SK-N-SH treated with all-trans-retinoic acid at 6 μM for 48 hours (cell line): ENCODE results near the gene MYO3B.
"Not testable (repeated sequence)": the region's sequence is repeated elsewhere in the genome, so short reads cannot be mapped to it uniquely, and the experiment has no call there.

Experiments
- ATAC-seq: fragments of 200-7000 bp; cut with Tn5 transposase; 3 replicates; pipeline ENCODE4 v1.9.1; 2020; ENCODE audit warnings: mild to moderate bottlenecking, moderate library complexity
- ARNTL ChIP-seq: fragments of 450-650 bp; formaldehyde crosslinking; IDR thresholded peaks from 2 replicates; pipeline ENCODE4 v1.5.0; 2020; ENCODE audit warnings: low read depth, mild to moderate bottlenecking, moderate library complexity, borderline replicate concordance
- BACH2 ChIP-seq: fragments of 250-450 bp; sonication (Bioruptor Pico); IDR thresholded peaks from 2 replicates; pipeline ENCODE4 v1.9.0; 2021; ENCODE audit warnings: mild to moderate bottlenecking, borderline replicate concordance
- CREB5 ChIP-seq: fragments of 250-450 bp; sonication (Bioruptor Pico); IDR thresholded peaks from 2 replicates; pipeline ENCODE4 v1.5.1; 2020; ENCODE audit warnings: low read depth, mild to moderate bottlenecking, moderate library complexity
- CSDC2 ChIP-seq: fragments of 250-450 bp; sonication (Bioruptor Pico); IDR thresholded peaks from 2 replicates; pipeline ENCODE4 v1.5.0; 2020; ENCODE audit warnings: mild to moderate bottlenecking, moderate library complexity
- CSRNP3 ChIP-seq: fragments of 250-450 bp; sonication (Bioruptor Pico); IDR thresholded peaks from 2 replicates; pipeline ENCODE4 v1.5.1; 2021; ENCODE audit warnings: mild to moderate bottlenecking, moderate library complexity
- ESRRG ChIP-seq: fragments of 250-450 bp; sonication (Bioruptor Pico); IDR thresholded peaks from 2 replicates; pipeline ENCODE4 v1.6.1; 2021; ENCODE audit warnings: mild to moderate bottlenecking
- GLIS3 ChIP-seq: fragments of 250-450 bp; sonication (Bioruptor Pico); IDR thresholded peaks from 2 replicates; pipeline ENCODE4 v1.5.0; 2020; ENCODE audit warnings: mild to moderate bottlenecking, moderate library complexity
- OSR1 ChIP-seq: fragments of 250-450 bp; sonication (Bioruptor Pico); IDR thresholded peaks from 2 replicates; pipeline ENCODE4 v1.8.0; 2022; ENCODE audit warnings: moderate library complexity, mild to moderate bottlenecking, inconsistent platforms
- PATZ1 ChIP-seq: fragments of 250-450 bp; sonication (Bioruptor Pico); IDR thresholded peaks from 2 replicates; pipeline ENCODE4 v1.8.0; 2020; ENCODE audit warnings: mild to moderate bottlenecking, moderate library complexity, borderline replicate concordance
- PPARA ChIP-seq: fragments of 250-450 bp; sonication (Bioruptor Pico); IDR thresholded peaks from 2 replicates; pipeline ENCODE4 v1.5.0; 2020; ENCODE audit warnings: mild to moderate bottlenecking, borderline replicate concordance
- RARB ChIP-seq: fragments of 250-450 bp; sonication (Bioruptor Pico); IDR thresholded peaks from 2 replicates; pipeline ENCODE4 v1.8.0; 2021; ENCODE audit warnings: mild to moderate bottlenecking, moderate library complexity
- SNAI2 ChIP-seq: fragments of 250-450 bp; sonication (Bioruptor Pico); IDR thresholded peaks from 2 replicates; pipeline ENCODE4 v1.5.0; 2020; ENCODE audit warnings: mild to moderate bottlenecking, moderate library complexity
- TCF4 ChIP-seq: fragments of 250-450 bp; sonication (Bioruptor Pico); IDR thresholded peaks from 2 replicates; pipeline ENCODE4 v1.8.0; 2021; ENCODE audit warnings: mild to moderate bottlenecking, moderate library complexity, borderline replicate concordance
- TOX ChIP-seq: fragments of 250-450 bp; sonication (Bioruptor Pico); IDR thresholded peaks from 2 replicates; pipeline ENCODE4 v1.8.0; 2021; ENCODE audit warnings: mild to moderate bottlenecking, moderate library complexity, borderline replicate concordance
- ZC3H10 ChIP-seq: fragments of 250-450 bp; sonication (Bioruptor Pico); IDR thresholded peaks from 2 replicates; pipeline ENCODE4 v1.5.1; 2021; ENCODE audit warnings: mild to moderate bottlenecking, moderate library complexity
- ZFP3 ChIP-seq: fragments of 250-450 bp; sonication (Bioruptor Pico); IDR thresholded peaks from 2 replicates; pipeline ENCODE4 v1.5.0; 2020; ENCODE audit warnings: mild to moderate bottlenecking, moderate library complexity
- ZFP30 ChIP-seq: fragments of 450-650 bp; formaldehyde crosslinking; IDR thresholded peaks from 2 replicates; pipeline ENCODE4 v1.5.0; 2022; ENCODE audit warnings: mild to moderate bottlenecking, moderate library complexity
- ZNF565 ChIP-seq: fragments of 450-650 bp; formaldehyde crosslinking; conservative IDR thresholded peaks from 2 replicates; pipeline ENCODE4 v1.5.0; 2020; ENCODE audit warnings: low read depth, mild to moderate bottlenecking, moderate library complexity
- ZNF70 ChIP-seq: fragments of 450-650 bp; formaldehyde crosslinking; IDR thresholded peaks from 2 replicates; pipeline ENCODE4 v1.5.0; 2020; ENCODE audit warnings: mild to moderate bottlenecking, moderate library complexity
- ZNF8 ChIP-seq: fragments of 450-650 bp; formaldehyde crosslinking; IDR thresholded peaks from 2 replicates; pipeline ENCODE4 v1.5.0; 2020; ENCODE audit warnings: mild to moderate bottlenecking, moderate library complexity
- TF ChIP-seq, protein P1 (sequence below): fragments of 250-450 bp; sonication (Bioruptor Pico); IDR thresholded peaks from 2 replicates; pipeline ENCODE4 v1.8.0; 2021; ENCODE audit warnings: low read depth, mild to moderate bottlenecking, moderate library complexity, borderline replicate concordance
- TF ChIP-seq, protein P2 (sequence below): fragments of 250-450 bp; sonication (Bioruptor Pico); IDR thresholded peaks from 2 replicates; pipeline ENCODE4 v1.5.0; 2020; ENCODE audit warnings: mild to moderate bottlenecking, moderate library complexity

The MYO3B gene

GRCh38 chr2:170276925-170277629 lies 99.1 kb downstream of the MYO3B start:
- ATAC-seq = no peak
- TF ChIP-seq PPARA (CRISPR knock-in tag) = no peak
- no peak for TF ChIP-seq ZNF8 (CRISPR knock-in tag)
- no peak for TF ChIP-seq ZNF70 (CRISPR knock-in tag)
- no peak for TF ChIP-seq ZC3H10 (CRISPR knock-in tag)
- TF ChIP-seq PATZ1 = no peak
- no peak for TF ChIP-seq ZFP30 (CRISPR knock-in tag)
- no peak for TF ChIP-seq TOX (CRISPR knock-in tag)
- TF ChIP-seq RARB (CRISPR knock-in tag) = no peak
- TF ChIP-seq TCF4 (CRISPR knock-in tag) = no peak
- no peak for TF ChIP-seq GLIS3 (CRISPR knock-in tag)
- no peak for TF ChIP-seq ZNF565 (CRISPR knock-in tag)
- no peak for TF ChIP-seq CSDC2
- TF ChIP-seq ARNTL = no peak
- TF ChIP-seq BACH2 (CRISPR knock-in tag) = no peak
- TF ChIP-seq CREB5 (CRISPR knock-in tag) = no peak
- TF ChIP-seq, protein P1, sequence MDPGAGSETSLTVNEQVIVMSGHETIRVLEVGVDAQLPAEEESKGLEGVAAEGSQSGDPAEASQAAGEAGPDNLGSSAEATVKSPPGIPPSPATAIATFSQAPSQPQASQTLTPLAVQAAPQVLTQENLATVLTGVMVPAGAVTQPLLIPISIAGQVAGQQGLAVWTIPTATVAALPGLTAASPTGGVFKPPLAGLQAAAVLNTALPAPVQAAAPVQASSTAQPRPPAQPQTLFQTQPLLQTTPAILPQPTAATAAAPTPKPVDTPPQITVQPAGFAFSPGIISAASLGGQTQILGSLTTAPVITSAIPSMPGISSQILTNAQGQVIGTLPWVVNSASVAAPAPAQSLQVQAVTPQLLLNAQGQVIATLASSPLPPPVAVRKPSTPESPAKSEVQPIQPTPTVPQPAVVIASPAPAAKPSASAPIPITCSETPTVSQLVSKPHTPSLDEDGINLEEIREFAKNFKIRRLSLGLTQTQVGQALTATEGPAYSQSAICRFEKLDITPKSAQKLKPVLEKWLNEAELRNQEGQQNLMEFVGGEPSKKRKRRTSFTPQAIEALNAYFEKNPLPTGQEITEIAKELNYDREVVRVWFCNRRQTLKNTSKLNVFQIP = no peak
- no peak for TF ChIP-seq OSR1 (CRISPR knock-in tag)
- TF ChIP-seq ZFP3 (CRISPR knock-in tag) = no peak
- no peak for TF ChIP-seq ESRRG (CRISPR knock-in tag)

- ATAC-seq = no peak
- TF ChIP-seq CSDC2 = no peak
- no peak for TF ChIP-seq ZFP30 (CRISPR knock-in tag)
- TF ChIP-seq, protein P2, sequence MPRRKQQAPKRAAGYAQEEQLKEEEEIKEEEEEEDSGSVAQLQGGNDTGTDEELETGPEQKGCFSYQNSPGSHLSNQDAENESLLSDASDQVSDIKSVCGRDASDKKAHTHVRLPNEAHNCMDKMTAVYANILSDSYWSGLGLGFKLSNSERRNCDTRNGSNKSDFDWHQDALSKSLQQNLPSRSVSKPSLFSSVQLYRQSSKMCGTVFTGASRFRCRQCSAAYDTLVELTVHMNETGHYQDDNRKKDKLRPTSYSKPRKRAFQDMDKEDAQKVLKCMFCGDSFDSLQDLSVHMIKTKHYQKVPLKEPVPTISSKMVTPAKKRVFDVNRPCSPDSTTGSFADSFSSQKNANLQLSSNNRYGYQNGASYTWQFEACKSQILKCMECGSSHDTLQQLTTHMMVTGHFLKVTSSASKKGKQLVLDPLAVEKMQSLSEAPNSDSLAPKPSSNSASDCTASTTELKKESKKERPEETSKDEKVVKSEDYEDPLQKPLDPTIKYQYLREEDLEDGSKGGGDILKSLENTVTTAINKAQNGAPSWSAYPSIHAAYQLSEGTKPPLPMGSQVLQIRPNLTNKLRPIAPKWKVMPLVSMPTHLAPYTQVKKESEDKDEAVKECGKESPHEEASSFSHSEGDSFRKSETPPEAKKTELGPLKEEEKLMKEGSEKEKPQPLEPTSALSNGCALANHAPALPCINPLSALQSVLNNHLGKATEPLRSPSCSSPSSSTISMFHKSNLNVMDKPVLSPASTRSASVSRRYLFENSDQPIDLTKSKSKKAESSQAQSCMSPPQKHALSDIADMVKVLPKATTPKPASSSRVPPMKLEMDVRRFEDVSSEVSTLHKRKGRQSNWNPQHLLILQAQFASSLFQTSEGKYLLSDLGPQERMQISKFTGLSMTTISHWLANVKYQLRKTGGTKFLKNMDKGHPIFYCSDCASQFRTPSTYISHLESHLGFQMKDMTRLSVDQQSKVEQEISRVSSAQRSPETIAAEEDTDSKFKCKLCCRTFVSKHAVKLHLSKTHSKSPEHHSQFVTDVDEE (CRISPR knock-in tag) = no peak
- TF ChIP-seq GLIS3 (CRISPR knock-in tag) = no peak
- TF ChIP-seq PPARA (CRISPR knock-in tag) = no peak
- no peak for TF ChIP-seq CSRNP3
- no peak for TF ChIP-seq SNAI2
- TF ChIP-seq ZFP3 (CRISPR knock-in tag) = no peak
- TF ChIP-seq TOX (CRISPR knock-in tag) = no peak
- no peak for TF ChIP-seq ZNF565 (CRISPR knock-in tag)
- TF ChIP-seq BACH2 (CRISPR knock-in tag) = no peak
- TF ChIP-seq, protein P1 = no peak
- no peak for TF ChIP-seq PATZ1
- no peak for TF ChIP-seq TCF4 (CRISPR knock-in tag)
- TF ChIP-seq CREB5 (CRISPR knock-in tag) = no peak
- TF ChIP-seq ESRRG (CRISPR knock-in tag) = no peak
- TF ChIP-seq OSR1 (CRISPR knock-in tag) = no peak
- TF ChIP-seq ZNF8 (CRISPR knock-in tag) = no peak
- TF ChIP-seq ZNF70 (CRISPR knock-in tag) = no peak
Observed at GRCh38 chr2:170277951-170278350, 100.0 kb downstream of the MYO3B start.

GRCh38 chr2:170279615-170280014 lies 101.7 kb downstream of the MYO3B start:
- not testable (repeated sequence) for ATAC-seq
